K562 (cell line): ENCODE measurements around the gene FTO.

Source experiments
- E2F1 ChIP-seq: sonication (generic); formaldehyde crosslinking; IDR thresholded peaks from 2 replicates; pipeline ENCODE4 v1.8.1; 2023; ENCODE audit warnings: mild to moderate bottlenecking, missing genetic modification reagents, moderate library complexity
- POLR2AphosphoS5 ChIP-seq: IDR thresholded peaks from 2 replicates; pipeline ENCODE4 v1.6.1; 2011; ENCODE audit warnings: mild to moderate bottlenecking, low read depth, low read length, moderate library complexity; ENCODE audit not compliant: control insufficient read depth, insufficient read depth
- SRF ChIP-seq, 2 experiments: fragments of 250-450, 450-650 bp in 1 of 2; sonication (Bioruptor Pico) in 1 of 2; sonication (generic) in 1 of 2; formaldehyde crosslinking; IDR thresholded peaks; 2 replicates each; pipeline versions ENCODE4 v1.5.0 to v1.5.1; 2020 to 2022; ENCODE audit warnings: mild to moderate bottlenecking in 1 of 2, missing genetic modification reagents in 1 of 2

DNA sequence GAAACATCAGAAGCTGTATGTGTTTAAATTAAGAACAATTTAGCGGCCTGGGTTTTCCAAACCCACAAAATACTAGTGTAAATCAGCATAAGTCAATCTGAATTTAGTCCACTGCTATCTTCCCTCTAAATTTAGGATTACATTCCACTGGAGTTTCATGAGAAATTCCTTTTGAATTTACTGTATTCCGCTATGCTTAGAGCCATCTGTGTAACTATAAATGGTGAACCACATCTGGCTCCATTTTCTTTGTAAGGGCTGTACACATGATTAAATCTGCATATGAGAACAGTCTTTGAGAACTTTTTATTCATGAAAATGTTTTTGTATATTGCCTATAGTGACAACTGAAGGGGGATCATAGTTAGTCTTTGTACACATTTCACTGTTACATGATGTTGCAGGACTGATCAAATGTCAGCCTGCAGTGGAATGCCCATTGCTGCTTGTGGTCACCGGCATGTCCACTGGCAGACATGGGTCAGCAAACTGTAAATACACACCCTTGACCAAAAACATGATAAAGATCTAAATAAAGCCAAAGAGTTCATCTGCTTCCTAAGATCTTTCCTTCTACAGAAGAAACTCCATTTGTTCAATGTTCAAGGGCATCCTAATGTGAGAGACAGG lies 37.1 kb upstream of the FTO start:
- TF ChIP-seq E2F1 (CRISPR knock-in tag) = no peak
- TF ChIP-seq SRF (CRISPR knock-in tag; IDR thresholded peaks at IDR 0.05) = no peak
- no peak for TF ChIP-seq POLR2AphosphoS5
